GM06990 (cell line): ENCODE results near the gene PRIM1.
"Not testable (repeated sequence)": the region's sequence is repeated elsewhere in the genome, so short reads cannot be mapped to it uniquely, and the experiment has no call there.

Experiments
- DNase-seq: peaks from one replicate; pipeline ENCODE4 v3.0.0-alpha.2; 2011; ENCODE audit not compliant: insufficient read length; ENCODE audit errors: extremely low read depth
- H3K27me3 ChIP-seq: replicated peaks from 2 replicates; pipeline ENCODE4 v1.6.0; 2011; ENCODE audit warnings: low read length; ENCODE audit not compliant: control insufficient read depth, insufficient read depth
- H3K36me3 ChIP-seq: 2 replicates; pipeline ENCODE4 v1.5.1; 2011; ENCODE audit warnings: low read length; ENCODE audit not compliant: control insufficient read depth, insufficient read depth
- H3K4me3 ChIP-seq: replicated peaks from 2 replicates; pipeline ENCODE4 v1.5.1; 2011; ENCODE audit warnings: low read depth, mild to moderate bottlenecking, control low read depth, low read length
- TF ChIP-seq, protein P1 (sequence below): IDR thresholded peaks from 2 replicates; pipeline ENCODE4 v1.5.1; 2011; ENCODE audit warnings: low read length, control low read depth, mild to moderate bottlenecking, inconsistent platforms; ENCODE audit not compliant: insufficient read depth, poor library complexity, severe bottlenecking

PRIM1 gene

DNA sequence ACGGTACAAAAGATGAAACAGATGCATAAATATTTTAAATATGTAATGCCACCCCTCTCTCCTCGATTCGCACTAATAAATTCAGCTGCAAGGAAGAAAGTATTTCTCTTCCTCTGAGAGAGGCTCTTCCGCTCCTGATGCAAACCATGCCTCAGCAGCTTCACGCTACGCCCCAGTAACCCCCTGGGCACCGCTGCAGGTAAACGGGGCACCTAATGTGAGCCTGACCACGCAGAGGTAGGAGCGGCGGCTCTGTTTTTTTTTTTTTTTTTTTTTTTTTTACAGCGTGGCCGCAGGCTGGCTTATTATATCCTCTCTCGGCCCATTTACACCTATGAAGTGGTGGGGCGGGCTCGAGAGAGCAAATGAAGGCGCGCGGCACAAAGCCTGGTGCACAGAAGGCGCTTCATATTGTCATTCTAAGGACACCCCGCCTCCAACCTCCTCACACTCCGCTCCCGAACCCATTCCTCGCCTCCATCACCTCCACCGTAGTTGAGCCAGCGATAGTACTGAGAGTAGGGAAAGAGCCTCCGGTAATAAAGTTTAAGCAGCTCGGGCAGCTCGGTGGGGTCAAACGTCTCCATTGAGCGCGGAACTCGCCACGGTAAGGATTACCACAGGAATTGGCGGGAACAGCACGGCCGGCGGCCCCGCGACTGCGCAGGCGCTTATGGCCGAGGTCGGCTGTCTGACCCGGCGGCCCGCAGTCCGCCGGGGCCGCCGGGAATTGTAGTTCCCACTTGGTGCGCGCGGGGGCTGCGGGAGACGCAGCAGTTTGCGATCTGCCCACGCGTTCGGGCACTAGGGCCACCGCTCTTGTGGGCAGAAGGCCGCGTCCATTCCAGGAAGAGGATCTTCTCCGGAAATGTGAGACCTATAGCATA lies at the start of gene PRIM1:
TSS of gene PRIM1 (minus strand) at position 612 of the 887 bp plus-strand sequence. CDS start at position 587, 25 bp downstream.
- Histone ChIP-seq H3K36me3 (no peaks in the 10 kb centered on the region), H3K27me3 (no peaks in the 10 kb centered on the region), H3K4me3 (peak within 1 kb of the TSS; percentile 91)
- peak; percentile 96 for DNase-seq
- TF ChIP-seq, protein P1, sequence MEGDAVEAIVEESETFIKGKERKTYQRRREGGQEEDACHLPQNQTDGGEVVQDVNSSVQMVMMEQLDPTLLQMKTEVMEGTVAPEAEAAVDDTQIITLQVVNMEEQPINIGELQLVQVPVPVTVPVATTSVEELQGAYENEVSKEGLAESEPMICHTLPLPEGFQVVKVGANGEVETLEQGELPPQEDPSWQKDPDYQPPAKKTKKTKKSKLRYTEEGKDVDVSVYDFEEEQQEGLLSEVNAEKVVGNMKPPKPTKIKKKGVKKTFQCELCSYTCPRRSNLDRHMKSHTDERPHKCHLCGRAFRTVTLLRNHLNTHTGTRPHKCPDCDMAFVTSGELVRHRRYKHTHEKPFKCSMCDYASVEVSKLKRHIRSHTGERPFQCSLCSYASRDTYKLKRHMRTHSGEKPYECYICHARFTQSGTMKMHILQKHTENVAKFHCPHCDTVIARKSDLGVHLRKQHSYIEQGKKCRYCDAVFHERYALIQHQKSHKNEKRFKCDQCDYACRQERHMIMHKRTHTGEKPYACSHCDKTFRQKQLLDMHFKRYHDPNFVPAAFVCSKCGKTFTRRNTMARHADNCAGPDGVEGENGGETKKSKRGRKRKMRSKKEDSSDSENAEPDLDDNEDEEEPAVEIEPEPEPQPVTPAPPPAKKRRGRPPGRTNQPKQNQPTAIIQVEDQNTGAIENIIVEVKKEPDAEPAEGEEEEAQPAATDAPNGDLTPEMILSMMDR, result no peak

DNA sequence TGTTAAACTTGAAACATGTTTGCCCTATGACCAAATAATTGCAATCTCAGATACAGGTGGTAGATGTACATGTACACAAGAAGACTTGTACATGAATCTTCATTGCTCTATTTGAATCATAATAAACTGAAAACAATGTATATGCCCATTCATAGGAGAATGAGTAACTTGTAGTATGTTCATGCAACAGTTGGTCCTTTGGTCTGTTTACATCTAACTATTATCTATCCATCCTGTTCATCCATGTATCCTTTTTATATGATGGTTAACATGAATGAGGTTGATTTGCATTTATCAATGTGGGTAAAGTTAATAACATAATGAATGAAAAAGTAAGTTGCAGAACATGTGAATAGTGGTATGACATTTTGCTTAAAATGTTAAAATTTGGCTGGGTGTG lies 48.1 kb upstream of the PRIM1 start:
- Histone ChIP-seq H3K4me3 (no peak overlapping the region), H3K36me3 (no peaks in the 10 kb centered on the region), H3K27me3 (no peaks in the 10 kb centered on the region)
- TF ChIP-seq, protein P1, result no peak
- no peak for DNase-seq

DNA sequence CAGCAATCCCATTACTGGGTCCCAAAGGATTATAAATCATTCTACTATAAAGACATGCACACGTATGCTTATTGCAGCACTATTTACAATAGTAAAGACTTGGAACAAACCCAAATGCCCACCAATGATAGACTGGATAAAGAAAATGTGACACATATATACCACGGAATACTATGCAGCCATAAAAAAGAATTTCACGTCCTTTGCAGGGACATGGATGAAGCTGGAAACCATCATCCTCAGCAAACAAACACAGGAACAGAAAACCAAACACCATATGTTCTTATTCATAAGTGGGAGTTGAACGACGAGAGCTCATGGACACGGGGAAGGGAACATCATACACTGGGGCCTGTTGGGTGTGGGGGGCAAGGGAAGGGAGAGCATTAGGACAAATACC lies 47.2 kb upstream of the PRIM1 start:
- DNase-seq, H3K36me3 ChIP-seq, H3K27me3 ChIP-seq, H3K4me3 ChIP-seq: not testable (repeated sequence)

DNA sequence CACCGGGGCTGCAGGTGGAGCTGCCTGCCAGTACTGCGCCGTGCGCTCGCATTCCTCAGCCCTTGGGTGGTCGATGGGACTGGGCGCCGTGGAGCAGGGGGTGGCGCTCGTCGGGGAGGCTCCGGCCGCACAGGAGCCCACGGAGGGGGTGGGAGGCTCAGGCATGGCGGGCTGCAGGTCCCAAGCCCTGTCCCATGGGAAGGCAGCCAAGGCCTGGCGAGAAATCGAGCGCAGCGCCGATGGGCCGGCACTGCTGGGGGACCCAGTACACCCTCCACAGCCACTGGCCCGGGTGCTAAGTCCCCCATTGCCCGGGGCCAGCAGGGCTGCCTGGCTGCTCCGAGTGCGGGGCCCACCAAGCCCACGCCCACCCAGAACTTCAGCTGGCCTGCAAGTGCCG lies 43.7 kb upstream of the PRIM1 start:
- H3K4me3 ChIP-seq, H3K27me3 ChIP-seq, H3K36me3 ChIP-seq, DNase-seq: not testable (repeated sequence)

DNA sequence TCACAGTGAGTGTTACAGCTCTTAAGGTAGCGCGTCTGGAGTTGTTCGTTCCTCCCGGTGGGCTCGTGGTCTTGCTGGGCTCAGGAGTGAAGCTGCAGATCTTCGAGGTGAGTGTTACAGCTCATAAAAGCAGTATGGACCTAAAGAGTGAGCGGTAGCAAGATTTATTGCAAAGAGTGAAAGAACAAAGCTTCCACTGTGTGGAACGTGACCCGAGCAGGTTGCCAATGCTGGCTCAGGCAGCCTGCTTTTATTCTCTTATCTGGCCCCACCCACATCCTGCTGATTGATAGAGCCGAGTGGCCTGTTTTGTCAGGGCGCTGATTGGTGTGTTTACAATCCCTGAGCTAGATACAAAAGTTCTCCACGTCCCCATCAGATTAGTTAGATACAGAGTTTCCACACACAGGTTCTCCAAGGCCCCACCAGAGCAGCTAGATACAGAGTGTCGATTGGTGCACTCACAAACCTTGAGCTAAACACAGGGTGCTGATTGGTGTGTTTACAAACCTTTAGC lies 43.0 kb upstream of the PRIM1 start:
- H3K36me3 ChIP-seq, H3K27me3 ChIP-seq, DNase-seq: not testable (repeated sequence)

DNA sequence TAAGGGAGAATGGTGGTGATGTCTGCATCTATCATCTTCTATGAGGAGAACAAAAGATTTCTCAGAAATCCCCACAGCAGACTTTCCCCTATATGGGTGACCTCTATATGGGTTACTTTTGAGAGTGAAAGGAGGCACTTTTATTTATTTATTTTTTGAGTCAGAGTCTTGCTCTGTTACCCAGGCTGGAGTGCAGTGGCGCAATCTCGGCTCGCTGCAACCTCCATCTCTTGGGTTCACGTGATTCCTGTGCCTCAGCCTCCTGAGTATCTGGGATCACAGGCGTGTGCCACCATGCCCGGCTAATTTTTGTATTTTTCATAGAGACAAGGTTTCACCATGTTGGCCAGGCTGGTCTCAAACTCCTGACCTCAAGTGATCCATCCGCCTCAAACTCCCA lies 41.0 kb upstream of the PRIM1 start:
- H3K4me3 ChIP-seq, H3K36me3 ChIP-seq, DNase-seq, H3K27me3 ChIP-seq: not testable (repeated sequence)

More for the DNA sequence above, 43.0 kb upstream of the PRIM1 start:
- H3K4me3 ChIP-seq, result not testable (repeated sequence)

DNA sequence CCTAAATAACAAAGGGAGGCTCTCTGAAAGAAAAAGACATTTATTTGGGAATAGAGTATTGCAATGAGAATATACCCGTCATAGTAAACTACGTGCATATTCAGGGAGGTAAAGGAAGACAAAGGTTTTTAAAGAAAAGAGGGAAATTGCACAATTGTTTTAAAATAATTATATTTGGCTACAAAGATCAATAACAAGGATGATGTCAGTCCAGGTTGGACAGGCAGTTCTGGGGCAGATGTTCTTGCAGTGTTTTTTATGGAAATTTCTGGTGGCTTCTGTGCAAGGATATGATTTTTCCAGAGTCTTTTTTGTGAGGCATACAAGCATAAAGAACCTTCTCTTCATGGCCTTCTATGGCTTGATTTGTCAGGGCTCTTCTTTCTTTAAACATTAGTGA lies 40.6 kb upstream of the PRIM1 start:
- TF ChIP-seq, protein P1, result no peak
- no peaks in the 10 kb centered on the region for H3K27me3 ChIP-seq
- H3K36me3 ChIP-seq, result no peaks in the 10 kb centered on the region
- DNase-seq, result no peak
- H3K4me3 ChIP-seq, result no peak overlapping the region

DNA sequence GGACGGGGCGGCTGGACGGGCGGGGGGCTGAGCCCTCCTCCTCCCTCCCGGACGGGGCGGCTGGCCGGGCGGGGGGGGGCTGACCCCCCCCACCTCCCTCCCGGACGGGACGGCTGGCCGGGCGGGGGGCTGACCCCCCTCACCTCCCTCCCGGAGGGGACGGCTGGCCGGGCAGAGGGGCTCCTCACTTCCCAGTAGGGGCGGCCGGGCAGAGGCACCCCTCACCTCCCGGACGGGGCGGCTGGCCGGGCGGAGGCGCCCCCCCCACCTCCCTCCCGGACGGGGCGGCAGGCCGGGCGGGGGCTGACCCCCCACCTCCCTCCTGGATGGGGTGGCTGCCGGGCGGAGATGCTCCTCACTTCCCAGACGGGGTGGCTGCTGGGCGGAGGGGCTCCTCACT lies 37.3 kb upstream of the PRIM1 start:
- DNase-seq, H3K36me3 ChIP-seq, H3K27me3 ChIP-seq, H3K4me3 ChIP-seq: not testable (repeated sequence)
